HepG2 (cell line): Measurements from ENCODE around the gene ABHD1. TPM values are rescaled to one million over a fixed set of nuclear protein-coding genes. Genes with fewer than 3 reads are reported as not detected.

Experiments
- BRCA1 ChIP-seq: sonication (generic); formaldehyde crosslinking; IDR thresholded peaks from 2 replicates; pipeline ENCODE4 v1.4.0; 2020; ENCODE audit warnings: missing genetic modification reagents
- HNRNPK ChIP-seq: fragments of 200-400 bp; formaldehyde crosslinking; IDR thresholded peaks from 2 replicates; pipeline ENCODE4 v1.6.1; 2018; ENCODE audit warnings: low read length, low read depth, moderate library complexity, mild to moderate bottlenecking; ENCODE audit not compliant: poor library complexity, severe bottlenecking
- KLF16 ChIP-seq, 2 experiments: sonication (generic) in 1 of 2; formaldehyde crosslinking in 1 of 2; IDR thresholded peaks; 2 replicates each; pipeline versions ENCODE4 v1.6.1 to v1.8.0; 2016 to 2023; ENCODE audit warnings: missing genetic modification reagents in 2 of 2, missing compliant biosample characterization in 1 of 2
- KLF9 ChIP-seq: IDR thresholded peaks from 2 replicates; pipeline ENCODE4 v1.6.1; 2016; ENCODE audit warnings: low read depth
- PRPF4 ChIP-seq: fragments of 200-400 bp; formaldehyde crosslinking; IDR thresholded peaks from 2 replicates; pipeline ENCODE4 v1.6.1; 2016; ENCODE audit warnings: low read length, low read depth; ENCODE audit not compliant: poor library complexity, severe bottlenecking
- RELA ChIP-seq: sonication (generic); formaldehyde crosslinking; IDR thresholded peaks from 2 replicates; pipeline ENCODE4 v1.4.0; 2020; ENCODE audit warnings: missing genetic modification reagents
- SMAD9 ChIP-seq: sonication (generic); formaldehyde crosslinking; IDR thresholded peaks from 2 replicates; pipeline ENCODE4 v1.5.1; 2020; ENCODE audit warnings: mild to moderate bottlenecking, missing genetic modification reagents
- SMYD3 ChIP-seq: sonication (generic); formaldehyde crosslinking; IDR thresholded peaks from 2 replicates; pipeline ENCODE4 v1.8.1; 2023; ENCODE audit warnings: mild to moderate bottlenecking, missing genetic modification reagents
- ZBTB1 ChIP-seq: sonication (generic); formaldehyde crosslinking; IDR thresholded peaks from 2 replicates; pipeline ENCODE4 v1.4.0; 2020; ENCODE audit warnings: missing genetic modification reagents, borderline replicate concordance
- ZMYM2 ChIP-seq: sonication (generic); formaldehyde crosslinking; IDR thresholded peaks from 2 replicates; pipeline ENCODE4 v1.8.0; 2022; ENCODE audit warnings: mild to moderate bottlenecking, missing genetic modification reagents
- ZNF138 ChIP-seq: sonication (generic); formaldehyde crosslinking; IDR thresholded peaks from 2 replicates; pipeline ENCODE4 v1.5.0; 2020; ENCODE audit warnings: mild to moderate bottlenecking, low read depth, missing genetic modification reagents
- ZNF326 ChIP-seq: sonication (generic); formaldehyde crosslinking; IDR thresholded peaks from 2 replicates; pipeline ENCODE4 v1.4.0; 2020; ENCODE audit warnings: missing genetic modification reagents, borderline replicate concordance
- ZNF607 ChIP-seq: sonication (generic); formaldehyde crosslinking; IDR thresholded peaks from 2 replicates; pipeline ENCODE4 v1.5.1; 2020; ENCODE audit warnings: missing genetic modification reagents, mild to moderate bottlenecking, borderline replicate concordance
- ZNF616 ChIP-seq: sonication (generic); formaldehyde crosslinking; IDR thresholded peaks from 2 replicates; pipeline ENCODE4 v1.5.0; 2020; ENCODE audit warnings: low read depth, mild to moderate bottlenecking, missing genetic modification reagents
- ZNF781 ChIP-seq: sonication (generic); formaldehyde crosslinking; IDR thresholded peaks from 2 replicates; pipeline ENCODE4 v1.5.1; 2020; ENCODE audit warnings: borderline replicate concordance, mild to moderate bottlenecking, missing genetic modification reagents; ENCODE audit errors: not compliant biosample characterization
- ZNF788 ChIP-seq: sonication (generic); formaldehyde crosslinking; IDR thresholded peaks from 2 replicates; pipeline ENCODE4 v1.5.0; 2020; ENCODE audit warnings: mild to moderate bottlenecking, missing genetic modification reagents, borderline replicate concordance
- ZSCAN20 ChIP-seq: sonication (generic); formaldehyde crosslinking; IDR thresholded peaks from 2 replicates; pipeline ENCODE4 v1.4.0; 2020; ENCODE audit warnings: missing genetic modification reagents, mild to moderate bottlenecking, borderline replicate concordance
- polyA plus RNA-seq, 8 experiments: library from polyadenylated mRNA; depleted of rRNA in 3 of 8; stranded (reverse) in 7 of 8; unstranded in 1 of 8; fragments of >200 nt; fragmentation: Illumina TruSeq in 4 of 8; extraction: Trizol in 4 of 8; gene quantifications; 2 replicates each; pipeline versions ENCODE4 v1.2.1 to v1.2.3, GENCODE V29; 2011 to 2016; ENCODE audit warnings: low read depth in 4 of 8, missing spikeins in 1 of 8, mixed read lengths in 1 of 8; ENCODE audit not compliant: insufficient read depth in 1 of 8
- total RNA-seq, 5 experiments: library from RNA; depleted of rRNA; stranded (reverse); fragments of >200 nt; fragmentation: Illumina TruSeq; extraction: Trizol; gene quantifications; 2 replicates each; pipeline ENCODE4 v1.2.3, GENCODE V29; 2016; ENCODE audit warnings: low read depth in 1 of 5
- TF ChIP-seq, protein P1 (sequence below): sonication (generic); formaldehyde crosslinking; IDR thresholded peaks from 2 replicates; pipeline ENCODE4 v1.5.0; 2020; ENCODE audit warnings: missing genetic modification reagents
- TF ChIP-seq, protein P2 (sequence below): fragments of 450-650 bp; IDR thresholded peaks from 2 replicates; pipeline ENCODE4 v1.6.1; 2017; ENCODE audit warnings: mild to moderate bottlenecking
- TF ChIP-seq, protein P3 (sequence below): sonication (generic); formaldehyde crosslinking; IDR thresholded peaks from 2 replicates; pipeline ENCODE4 v1.4.0; 2020; ENCODE audit warnings: missing genetic modification reagents, mild to moderate bottlenecking, borderline replicate concordance

Gene ABHD1
- total and polyA plus RNA-seq, 2 of the 13 experiments (the other 11 are each of a cell fraction or from before 2014, with no cell fraction given), result 0.04 to 0.81 TPM

DNA sequence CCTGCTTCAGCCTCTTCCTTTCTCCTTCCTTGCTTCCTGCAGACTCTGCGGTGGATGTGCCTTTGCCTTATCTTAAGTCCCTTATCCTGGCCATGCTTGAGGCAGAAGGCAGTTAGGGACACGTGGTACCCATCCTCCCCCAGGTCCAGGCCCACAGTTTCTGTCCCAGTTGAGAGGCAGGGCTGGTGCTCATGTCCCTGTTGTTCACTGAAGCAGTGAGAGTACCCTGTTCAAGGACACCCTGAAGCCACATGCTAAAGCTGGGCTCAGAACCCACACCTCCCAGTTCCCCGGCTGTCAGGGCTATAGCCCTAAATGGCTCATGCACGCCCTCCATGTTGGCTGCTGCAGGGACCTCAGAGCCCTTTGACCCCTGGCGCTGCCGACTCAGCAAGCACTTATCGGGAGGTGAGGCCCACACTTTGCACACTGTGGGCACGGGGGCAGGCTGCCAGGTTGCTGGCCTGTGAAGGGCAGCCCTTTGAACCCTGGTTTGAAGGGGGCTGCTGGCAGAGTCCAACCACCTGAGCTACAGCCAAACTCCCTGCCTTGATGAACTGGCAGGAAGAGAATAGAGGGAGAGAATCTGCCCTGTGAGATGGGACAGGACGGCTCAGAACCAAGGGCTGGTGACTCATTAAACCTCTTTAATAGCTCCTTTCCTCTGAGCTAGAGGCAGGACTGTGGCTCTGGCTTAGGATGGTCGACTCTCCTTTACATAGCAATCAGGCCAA is 30.8 kb upstream of the ABHD1 start (continued):
- TF ChIP-seq ZMYM2 (CRISPR knock-in tag) (peak; percentile 79; the same call in 1 of the 2 replicates), ZNF788 (CRISPR knock-in tag) (peak; percentile 87; the same call in 1 of the 2 replicates), KLF9 (no peak), PRPF4 (no peak), KLF16 (CRISPR knock-in tag; IDR thresholded peaks at IDR 0.05) (peak in 1 of 2 experiments; percentile 72; a peak in 1 of 4 replicates), ZNF607 (CRISPR knock-in tag) (peak; percentile 94), SMYD3 (CRISPR knock-in tag) (no peak; the same call in 1 of the 2 replicates), ZSCAN20 (no peak), ZNF781 (CRISPR knock-in tag) (peak; percentile 26), RELA (CRISPR knock-in tag) (no peak), SMAD9 (CRISPR knock-in tag) (no peak), ZNF138 (CRISPR knock-in tag) (no peak; the same call in 1 of the 2 replicates), ZNF326 (no peak), HNRNPK (no peak), BRCA1 (CRISPR knock-in tag) (no peak), ZNF616 (peak; percentile 83), ZBTB1 (CRISPR knock-in tag) (no peak)
- TF ChIP-seq, protein P1, sequence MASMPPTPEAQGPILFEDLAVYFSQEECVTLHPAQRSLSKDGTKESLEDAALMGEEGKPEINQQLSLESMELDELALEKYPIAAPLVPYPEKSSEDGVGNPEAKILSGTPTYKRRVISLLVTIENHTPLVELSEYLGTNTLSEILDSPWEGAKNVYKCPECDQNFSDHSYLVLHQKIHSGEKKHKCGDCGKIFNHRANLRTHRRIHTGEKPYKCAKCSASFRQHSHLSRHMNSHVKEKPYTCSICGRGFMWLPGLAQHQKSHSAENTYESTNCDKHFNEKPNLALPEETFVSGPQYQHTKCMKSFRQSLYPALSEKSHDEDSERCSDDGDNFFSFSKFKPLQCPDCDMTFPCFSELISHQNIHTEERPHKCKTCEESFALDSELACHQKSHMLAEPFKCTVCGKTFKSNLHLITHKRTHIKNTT (CRISPR knock-in tag), result no peak
- TF ChIP-seq, protein P2, sequence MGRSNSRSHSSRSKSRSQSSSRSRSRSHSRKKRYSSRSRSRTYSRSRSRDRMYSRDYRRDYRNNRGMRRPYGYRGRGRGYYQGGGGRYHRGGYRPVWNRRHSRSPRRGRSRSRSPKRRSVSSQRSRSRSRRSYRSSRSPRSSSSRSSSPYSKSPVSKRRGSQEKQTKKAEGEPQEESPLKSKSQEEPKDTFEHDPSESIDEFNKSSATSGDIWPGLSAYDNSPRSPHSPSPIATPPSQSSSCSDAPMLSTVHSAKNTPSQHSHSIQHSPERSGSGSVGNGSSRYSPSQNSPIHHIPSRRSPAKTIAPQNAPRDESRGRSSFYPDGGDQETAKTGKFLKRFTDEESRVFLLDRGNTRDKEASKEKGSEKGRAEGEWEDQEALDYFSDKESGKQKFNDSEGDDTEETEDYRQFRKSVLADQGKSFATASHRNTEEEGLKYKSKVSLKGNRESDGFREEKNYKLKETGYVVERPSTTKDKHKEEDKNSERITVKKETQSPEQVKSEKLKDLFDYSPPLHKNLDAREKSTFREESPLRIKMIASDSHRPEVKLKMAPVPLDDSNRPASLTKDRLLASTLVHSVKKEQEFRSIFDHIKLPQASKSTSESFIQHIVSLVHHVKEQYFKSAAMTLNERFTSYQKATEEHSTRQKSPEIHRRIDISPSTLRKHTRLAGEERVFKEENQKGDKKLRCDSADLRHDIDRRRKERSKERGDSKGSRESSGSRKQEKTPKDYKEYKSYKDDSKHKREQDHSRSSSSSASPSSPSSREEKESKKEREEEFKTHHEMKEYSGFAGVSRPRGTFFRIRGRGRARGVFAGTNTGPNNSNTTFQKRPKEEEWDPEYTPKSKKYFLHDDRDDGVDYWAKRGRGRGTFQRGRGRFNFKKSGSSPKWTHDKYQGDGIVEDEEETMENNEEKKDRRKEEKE, result no peak
- TF ChIP-seq, protein P3, sequence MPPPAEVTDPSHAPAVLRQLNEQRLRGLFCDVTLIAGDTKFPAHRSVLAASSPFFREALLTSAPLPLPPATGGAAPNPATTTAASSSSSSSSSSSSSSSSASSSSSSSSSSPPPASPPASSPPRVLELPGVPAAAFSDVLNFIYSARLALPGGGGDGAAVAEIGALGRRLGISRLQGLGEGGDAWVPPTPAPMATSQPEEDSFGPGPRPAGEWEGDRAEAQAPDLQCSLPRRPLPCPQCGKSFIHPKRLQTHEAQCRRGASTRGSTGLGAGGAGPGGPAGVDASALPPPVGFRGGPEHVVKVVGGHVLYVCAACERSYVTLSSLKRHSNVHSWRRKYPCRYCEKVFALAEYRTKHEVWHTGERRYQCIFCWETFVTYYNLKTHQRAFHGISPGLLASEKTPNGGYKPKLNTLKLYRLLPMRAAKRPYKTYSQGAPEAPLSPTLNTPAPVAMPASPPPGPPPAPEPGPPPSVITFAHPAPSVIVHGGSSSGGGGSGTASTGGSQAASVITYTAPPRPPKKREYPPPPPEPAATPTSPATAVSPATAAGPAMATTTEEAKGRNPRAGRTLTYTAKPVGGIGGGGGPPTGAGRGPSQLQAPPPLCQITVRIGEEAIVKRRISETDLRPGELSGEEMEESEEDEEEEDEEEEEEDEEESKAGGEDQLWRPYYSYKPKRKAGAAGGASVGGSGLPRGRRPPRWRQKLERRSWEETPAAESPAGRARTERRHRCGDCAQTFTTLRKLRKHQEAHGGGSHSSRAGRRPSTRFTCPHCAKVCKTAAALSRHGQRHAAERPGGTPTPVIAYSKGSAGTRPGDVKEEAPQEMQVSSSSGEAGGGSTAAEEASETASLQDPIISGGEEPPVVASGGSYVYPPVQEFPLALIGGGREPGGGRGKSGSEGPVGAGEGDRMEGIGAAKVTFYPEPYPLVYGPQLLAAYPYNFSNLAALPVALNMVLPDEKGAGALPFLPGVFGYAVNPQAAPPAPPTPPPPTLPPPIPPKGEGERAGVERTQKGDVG (CRISPR knock-in tag), result no peak; the same call in 1 of the 2 replicates
